Measurements from ENCODE around the gene CLEC4A.
"Not testable (repeated sequence)": the region's sequence is repeated elsewhere in the genome, so short reads cannot be mapped to it uniquely, and the experiment has no call there.

CLEC4A gene

GRCh38 chr12:8134398-8134930 lies 11.0 kb downstream of the CLEC4A start:
- DNase-seq, result not testable (repeated sequence)

- not testable (repeated sequence) for DNase-seq
These were observed 18.2 kb downstream of the CLEC4A start for GRCh38 chr12:8141647-8142046.

GRCh38 chr12:8143261-8143660 lies 19.8 kb downstream of the CLEC4A start:
- DNase-seq, result no peak

- peak; percentile 92 to 94 for DNase-seq
These were observed 22.5 kb downstream of the CLEC4A start for GRCh38 chr12:8145754-8146441.

- DNase-seq, result peak in 1 of 2 experiments; percentile 49
These were observed 23.0 kb downstream of the CLEC4A start for GRCh38 chr12:8146442-8146771.

GRCh38 chr12:8154526-8154925 lies 31.1 kb downstream of the CLEC4A start:
- DNase-seq, result no peak

- no peak for DNase-seq
These were observed 33.0 kb downstream of the CLEC4A start for GRCh38 chr12:8156416-8156815.

- no peak for DNase-seq
These were observed 33.4 kb downstream of the CLEC4A start, which contains the start of gene ZNF705A for GRCh38 chr12:8156845-8157244. TSS of gene ZNF705A (plus strand) at chr12:8157015. CDS start at chr12:8172626, 15,611 bp downstream.

- DNase-seq, result no peak
These were observed 34.2 kb downstream of the CLEC4A start for GRCh38 chr12:8157484-8158198.

- not testable (repeated sequence) for DNase-seq
These were observed 49.5 kb downstream of the CLEC4A start for GRCh38 chr12:8172911-8173310.

- peak; percentile 2 to 71 for DNase-seq
These were observed 56.7 kb downstream of the CLEC4A start for GRCh38 chr12:8179989-8180585.

GRCh38 chr12:8181271-8181670 lies 57.9 kb downstream of the CLEC4A start:
- not testable (repeated sequence) for DNase-seq

GRCh38 chr12:8182923-8183322 lies 59.5 kb downstream of the CLEC4A start:
- DNase-seq, result not testable (repeated sequence)

- DNase-seq, result not testable (repeated sequence)
These were observed 59.9 kb downstream of the CLEC4A start for GRCh38 chr12:8183346-8183745.

- not testable (repeated sequence) for DNase-seq
These were observed 60.8 kb downstream of the CLEC4A start for GRCh38 chr12:8184206-8184605.

- not testable (repeated sequence) for DNase-seq
These were observed 64.7 kb downstream of the CLEC4A start for GRCh38 chr12:8188088-8188487.

Data from NCI-H526 (cell line).